Measurements from ENCODE around the gene SERTM1.

SERTM1 gene

GRCh38 chr13:36712290-36712689 is 38.5 kb downstream of the SERTM1 start:
- DNase-seq, result no peak

GRCh38 chr13:36712770-36713169 is 39.0 kb downstream of the SERTM1 start:
- DNase-seq, result no peak

GRCh38 chr13:36713887-36714286 is 40.1 kb downstream of the SERTM1 start:
- DNase-seq, result no peak

GRCh38 chr13:36715841-36716240 is 42.0 kb downstream of the SERTM1 start:
- no peak for DNase-seq

GRCh38 chr13:36717017-36717416 is 43.2 kb downstream of the SERTM1 start:
- DNase-seq, result no peak

GRCh38 chr13:36717966-36718545 is 44.2 kb downstream of the SERTM1 start:
- DNase-seq, result no peak

GRCh38 chr13:36718686-36719085 is 44.9 kb downstream of the SERTM1 start:
- no peak for DNase-seq

GRCh38 chr13:36724141-36724540 is 50.3 kb downstream of the SERTM1 start:
- no peak for DNase-seq

- DNase-seq, result no peak
These were observed 52.1 kb downstream of the SERTM1 start for GRCh38 chr13:36725936-36726335.

GRCh38 chr13:36728006-36728405 is 54.2 kb downstream of the SERTM1 start:
- DNase-seq, result no peak

- no peak for DNase-seq
These were observed 62.4 kb downstream of the SERTM1 start for GRCh38 chr13:36736119-36736726.

- no peak for DNase-seq
These were observed 63.8 kb downstream of the SERTM1 start for GRCh38 chr13:36737524-36738083.

GRCh38 chr13:36745436-36745835 is 71.6 kb downstream of the SERTM1 start:
- no peak for DNase-seq

- no peak for DNase-seq
These were observed 72.2 kb downstream of the SERTM1 start for GRCh38 chr13:36746051-36746450.
